Cardiac muscle cell (in vitro differentiated cells and primary cell): ENCODE data around the gene TMEM245. TPM values are rescaled to one million over a fixed set of nuclear protein-coding genes. Genes with fewer than 3 reads are reported as not detected.

ENCODE experiments used
- DNase-seq, 2 donors: peaks; one replicate each; pipeline versions ENCODE4 v3.0.0 to v3.0.0-alpha.2; 2010 to 2017; ENCODE audit warnings: low read depth in 1 of 2, low spot score in 1 of 2
- H3K27ac ChIP-seq: fragments of 200-600 bp; sonication (generic); 2 replicates; pipeline ENCODE4 v1.5.1; 2016
- H3K27me3 ChIP-seq: fragments of 200-600 bp; sonication (generic); 2 replicates; pipeline ENCODE4 v1.6.0; 2016; ENCODE audit warnings: control low read depth
- H3K36me3 ChIP-seq: fragments of 200-600 bp; sonication (generic); 2 replicates; pipeline ENCODE4 v1.5.1; 2016; ENCODE audit warnings: control low read depth
- H3K4me1 ChIP-seq: fragments of 200-600 bp; sonication (generic); 2 replicates; pipeline ENCODE4 v1.8.1; 2017; ENCODE audit warnings: low read depth, mild to moderate bottlenecking, mixed run types
- H3K4me3 ChIP-seq: fragments of 200-600 bp; sonication (generic); 2 replicates; pipeline ENCODE4 v1.5.1; 2016; ENCODE audit warnings: mild to moderate bottlenecking
- H3K9me3 ChIP-seq: fragments of 200-600 bp; sonication (generic); 2 replicates; pipeline ENCODE4 v1.5.1; 2017; ENCODE audit warnings: low read depth, mild to moderate bottlenecking, control low read depth
- polyA plus RNA-seq: library from polyadenylated mRNA; unstranded; fragments of >200 nt; fragmentation: Nextera tagmentation; extraction: Ambion mirVana; gene quantifications from 2 replicates; pipeline ENCODE4 v1.2.1, GENCODE V29; 2016
- total RNA-seq: library from RNA; depleted of rRNA; stranded (reverse); fragments of >200 nt; gene quantifications from 2 replicates; pipeline ENCODE4 v1.2.3, GENCODE V29; 2016
- TF ChIP-seq, protein P1 (sequence below): IDR thresholded peaks from 2 replicates; pipeline ENCODE4 v1.5.1; 2012; ENCODE audit warnings: low read depth, mild to moderate bottlenecking, low read length

Gene TMEM245
- total and polyA plus RNA-seq, 2 experiments from 2014 or later = 75.6 to 88.1 TPM

DNA sequence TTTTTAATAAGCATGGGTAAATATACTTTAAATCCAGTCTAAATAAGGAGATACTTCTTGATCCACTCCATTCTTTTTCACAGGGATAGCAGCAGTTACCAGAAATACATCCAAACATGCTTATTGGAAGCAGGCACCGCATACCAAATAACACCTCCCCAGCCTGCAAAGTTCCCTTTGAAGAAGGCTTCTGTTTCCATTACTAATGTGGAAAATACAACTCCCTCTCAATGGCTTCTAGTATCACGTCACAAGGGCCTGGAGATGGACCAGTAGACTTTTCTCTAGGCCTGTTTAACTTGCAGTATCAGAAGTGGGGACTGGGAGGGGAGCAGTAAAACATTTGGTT is 20.8 kb downstream of the TMEM245 start:
- Histone ChIP-seq H3K4me3 (no peak overlapping the region), H3K9me3 (no peaks in the 10 kb centered on the region), H3K4me1 (peaks cover 47% of the 10 kb centered on the region), H3K27ac (peak overlapping the region; percentile 81), H3K36me3 (no peaks in the 10 kb centered on the region), H3K27me3 (no peaks in the 10 kb centered on the region)
- DNase-seq = peak in 1 of 2 donors; percentile 23
- TF ChIP-seq, protein P1, sequence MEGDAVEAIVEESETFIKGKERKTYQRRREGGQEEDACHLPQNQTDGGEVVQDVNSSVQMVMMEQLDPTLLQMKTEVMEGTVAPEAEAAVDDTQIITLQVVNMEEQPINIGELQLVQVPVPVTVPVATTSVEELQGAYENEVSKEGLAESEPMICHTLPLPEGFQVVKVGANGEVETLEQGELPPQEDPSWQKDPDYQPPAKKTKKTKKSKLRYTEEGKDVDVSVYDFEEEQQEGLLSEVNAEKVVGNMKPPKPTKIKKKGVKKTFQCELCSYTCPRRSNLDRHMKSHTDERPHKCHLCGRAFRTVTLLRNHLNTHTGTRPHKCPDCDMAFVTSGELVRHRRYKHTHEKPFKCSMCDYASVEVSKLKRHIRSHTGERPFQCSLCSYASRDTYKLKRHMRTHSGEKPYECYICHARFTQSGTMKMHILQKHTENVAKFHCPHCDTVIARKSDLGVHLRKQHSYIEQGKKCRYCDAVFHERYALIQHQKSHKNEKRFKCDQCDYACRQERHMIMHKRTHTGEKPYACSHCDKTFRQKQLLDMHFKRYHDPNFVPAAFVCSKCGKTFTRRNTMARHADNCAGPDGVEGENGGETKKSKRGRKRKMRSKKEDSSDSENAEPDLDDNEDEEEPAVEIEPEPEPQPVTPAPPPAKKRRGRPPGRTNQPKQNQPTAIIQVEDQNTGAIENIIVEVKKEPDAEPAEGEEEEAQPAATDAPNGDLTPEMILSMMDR = no peak

DNA sequence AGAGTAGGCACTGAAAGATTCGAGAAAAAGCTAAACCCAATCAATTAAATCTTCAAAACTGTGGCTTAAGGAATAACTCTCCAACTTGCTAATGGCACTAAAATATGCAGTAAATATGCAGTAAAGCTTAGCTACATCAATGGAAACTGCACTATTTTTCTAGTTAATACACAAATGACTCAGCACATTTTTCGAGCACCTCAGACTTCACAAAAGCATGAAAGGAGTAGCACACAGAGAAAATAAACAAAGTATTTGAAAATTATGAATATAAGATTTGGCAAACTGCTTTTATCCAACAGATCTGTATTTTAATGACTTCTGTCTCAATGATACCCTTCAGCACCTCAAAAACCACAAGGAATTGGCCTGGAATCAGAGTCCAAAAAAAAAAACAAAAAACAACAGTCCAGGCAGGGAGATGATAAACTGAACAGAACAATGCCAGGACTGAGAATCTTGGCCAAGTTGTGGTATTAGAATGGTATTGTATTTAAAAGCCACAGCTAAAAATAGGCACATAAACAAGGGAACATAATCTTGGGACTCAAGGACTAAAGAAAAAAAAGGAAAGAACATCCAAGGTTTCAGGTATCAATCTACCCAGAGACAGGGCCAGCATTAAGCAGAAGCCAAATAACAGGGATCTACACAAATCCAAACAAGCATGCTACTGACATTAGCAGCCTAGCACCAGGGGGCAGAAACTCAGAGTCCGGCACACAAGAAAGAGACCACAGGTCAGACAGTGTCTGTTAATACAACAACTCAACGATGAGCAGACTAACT is 21.4 kb downstream of the TMEM245 start:
- peak; percentile 47 to 92 for DNase-seq

DNA sequence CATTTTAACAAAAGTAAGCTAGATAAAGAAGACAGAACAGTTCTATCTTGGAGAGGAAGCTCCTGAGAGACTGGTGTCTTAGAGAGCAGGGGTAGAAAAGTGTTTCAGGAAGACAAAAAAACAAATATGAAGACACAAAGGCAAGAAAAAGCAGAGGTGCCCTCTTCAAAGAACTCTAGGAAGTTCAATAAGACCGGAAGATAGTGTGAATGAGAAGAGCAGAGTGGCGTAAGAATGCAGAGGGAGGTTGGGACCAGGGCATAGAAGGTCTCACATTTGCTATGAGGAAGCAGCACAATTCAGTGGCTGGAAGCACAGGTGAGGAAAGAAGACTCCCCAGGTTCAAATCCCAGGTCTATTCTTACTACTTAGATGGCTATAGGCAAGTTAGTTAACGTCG is 22.6 kb downstream of the TMEM245 start:
- no peaks in the 10 kb centered on the region for H3K9me3 ChIP-seq
- no peak overlapping the region for H3K4me3 ChIP-seq
- H3K4me1 ChIP-seq = peaks cover 47% of the 10 kb centered on the region
- TF ChIP-seq, protein P1 = no peak
- no peaks in the 10 kb centered on the region for H3K27me3 ChIP-seq
- H3K36me3 ChIP-seq = no peaks in the 10 kb centered on the region
- no peak overlapping the region for H3K27ac ChIP-seq
- no peak for DNase-seq

More for the DNA sequence above, 21.4 kb downstream of the TMEM245 start:
- no peak overlapping the region for H3K4me3 ChIP-seq
- peak overlapping the region; percentile 81 for H3K27ac ChIP-seq
- H3K36me3 ChIP-seq = no peaks in the 10 kb centered on the region
- TF ChIP-seq, protein P1 = peak; percentile 45
- H3K4me1 ChIP-seq = peaks cover 47% of the 10 kb centered on the region
- H3K9me3 ChIP-seq = no peaks in the 10 kb centered on the region
- no peaks in the 10 kb centered on the region for H3K27me3 ChIP-seq

DNA sequence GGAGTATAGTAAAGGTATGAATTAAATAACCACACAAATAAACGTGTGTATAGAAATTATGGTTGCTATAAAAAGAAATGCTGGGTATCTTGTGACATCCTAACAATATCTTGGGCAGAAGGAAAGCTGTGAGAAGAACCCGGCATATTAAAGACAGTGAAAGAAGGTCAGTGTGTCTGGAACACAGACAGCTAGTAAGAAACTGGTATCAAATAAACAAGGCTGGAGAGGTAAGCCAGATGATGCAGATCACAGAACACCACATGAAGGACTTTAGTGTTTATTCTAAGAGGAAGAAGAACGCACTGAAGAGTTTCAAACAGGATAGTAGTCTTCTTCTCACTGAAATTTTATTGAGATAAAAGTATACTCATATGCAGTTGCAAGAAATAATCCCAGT is 24.4 kb downstream of the TMEM245 start:
- Histone ChIP-seq H3K9me3 (no peaks in the 10 kb centered on the region), H3K36me3 (peaks cover 6% of the 10 kb centered on the region), H3K4me1 (peaks cover 38% of the 10 kb centered on the region), H3K4me3 (no peak overlapping the region), H3K27ac (no peak overlapping the region), H3K27me3 (no peaks in the 10 kb centered on the region)
- no peak for DNase-seq
- TF ChIP-seq, protein P1 = no peak

DNA sequence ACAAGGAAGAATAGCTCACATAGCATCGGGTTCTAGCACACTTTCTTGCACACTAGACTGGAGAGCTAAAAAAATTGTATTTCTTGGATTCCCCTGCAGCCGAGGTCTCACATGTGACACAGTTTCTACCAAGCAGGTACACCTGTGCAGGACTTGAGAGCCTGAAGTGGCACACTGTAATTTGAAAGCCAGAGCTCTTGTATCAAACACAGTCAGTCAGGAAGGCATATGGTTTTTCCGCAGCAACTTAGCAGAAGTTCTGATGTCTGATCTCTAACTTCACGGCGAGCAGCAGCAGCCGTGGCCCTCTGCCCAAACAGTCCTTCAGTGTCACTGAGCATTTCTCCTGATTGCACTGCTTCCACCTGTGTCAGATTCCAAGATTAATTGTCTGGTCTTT is 25.5 kb downstream of the TMEM245 start:
- no peak overlapping the region for H3K4me3 ChIP-seq
- H3K27ac ChIP-seq = peak overlapping the region; percentile 61
- no peaks in the 10 kb centered on the region for H3K27me3 ChIP-seq
- H3K4me1 ChIP-seq = peaks cover 29% of the 10 kb centered on the region
- H3K9me3 ChIP-seq = no peaks in the 10 kb centered on the region
- H3K36me3 ChIP-seq = peaks cover 16% of the 10 kb centered on the region
- TF ChIP-seq, protein P1 = no peak
- DNase-seq = no peak
